Fibroblast of mammary gland (primary cell): Measurements from ENCODE around the gene CDC37.

Experiments
- DNase-seq: peaks from one replicate; pipeline ENCODE4 v3.0.0-alpha.2; 2010; ENCODE audit warnings: low read depth
- H3K4me3 ChIP-seq: 2 replicates; pipeline ENCODE4 v1.5.1; 2011; ENCODE audit warnings: low read depth, mild to moderate bottlenecking, low read length, moderate library complexity; ENCODE audit not compliant: control insufficient read depth
- TF ChIP-seq, protein P1 (sequence below): conservative IDR thresholded peaks from 2 replicates; pipeline ENCODE4 v1.5.1; 2011; ENCODE audit warnings: low read depth, low read length, inconsistent platforms; ENCODE audit not compliant: control insufficient read depth, insufficient read depth

Gene CDC37

DNA sequence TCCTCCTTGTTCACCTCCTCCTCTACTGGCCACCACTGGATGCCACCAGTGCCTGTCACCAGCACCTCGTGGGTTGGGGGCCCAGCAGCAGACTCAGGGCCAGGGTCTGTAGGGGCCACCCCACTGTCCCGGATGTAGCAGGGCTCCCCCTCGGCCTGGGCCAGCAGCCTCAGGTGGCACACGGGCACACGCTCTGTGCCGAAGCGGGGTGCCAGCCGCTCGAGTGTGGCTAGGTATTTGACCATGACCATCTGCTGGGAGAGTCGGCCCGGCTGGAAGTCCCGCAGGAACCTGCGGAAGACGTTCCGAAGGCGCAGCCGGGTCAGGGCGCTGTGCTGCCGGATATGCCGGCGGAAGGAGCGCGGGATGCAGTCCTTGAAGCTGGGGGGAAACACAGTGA lies 37.8 kb downstream of the CDC37 start:
- no peak overlapping the region for H3K4me3 ChIP-seq
- TF ChIP-seq, protein P1, sequence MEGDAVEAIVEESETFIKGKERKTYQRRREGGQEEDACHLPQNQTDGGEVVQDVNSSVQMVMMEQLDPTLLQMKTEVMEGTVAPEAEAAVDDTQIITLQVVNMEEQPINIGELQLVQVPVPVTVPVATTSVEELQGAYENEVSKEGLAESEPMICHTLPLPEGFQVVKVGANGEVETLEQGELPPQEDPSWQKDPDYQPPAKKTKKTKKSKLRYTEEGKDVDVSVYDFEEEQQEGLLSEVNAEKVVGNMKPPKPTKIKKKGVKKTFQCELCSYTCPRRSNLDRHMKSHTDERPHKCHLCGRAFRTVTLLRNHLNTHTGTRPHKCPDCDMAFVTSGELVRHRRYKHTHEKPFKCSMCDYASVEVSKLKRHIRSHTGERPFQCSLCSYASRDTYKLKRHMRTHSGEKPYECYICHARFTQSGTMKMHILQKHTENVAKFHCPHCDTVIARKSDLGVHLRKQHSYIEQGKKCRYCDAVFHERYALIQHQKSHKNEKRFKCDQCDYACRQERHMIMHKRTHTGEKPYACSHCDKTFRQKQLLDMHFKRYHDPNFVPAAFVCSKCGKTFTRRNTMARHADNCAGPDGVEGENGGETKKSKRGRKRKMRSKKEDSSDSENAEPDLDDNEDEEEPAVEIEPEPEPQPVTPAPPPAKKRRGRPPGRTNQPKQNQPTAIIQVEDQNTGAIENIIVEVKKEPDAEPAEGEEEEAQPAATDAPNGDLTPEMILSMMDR = no peak
- DNase-seq = no peak

DNA sequence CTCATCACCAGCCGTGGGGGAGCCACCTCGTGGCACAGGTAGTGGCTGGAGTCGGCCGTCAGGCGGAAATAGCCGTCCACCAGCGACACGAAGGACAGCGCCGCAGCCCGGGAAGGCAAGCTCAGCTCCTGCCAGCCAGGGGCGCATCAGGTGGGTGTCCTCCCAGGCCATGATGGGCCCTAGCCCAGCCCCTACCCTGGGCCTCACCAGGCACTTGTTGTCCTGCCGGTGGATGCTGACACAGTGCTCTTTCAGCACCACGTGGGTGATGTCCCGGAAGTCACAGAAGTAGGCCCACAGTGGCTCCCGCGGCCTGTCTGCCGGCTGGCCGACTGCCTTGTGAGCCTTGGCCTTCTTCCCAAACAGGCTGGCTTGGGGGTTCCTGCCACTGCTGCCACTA lies 38.7 kb downstream of the CDC37 start:
- TF ChIP-seq, protein P1 = no peak
- H3K4me3 ChIP-seq = no peak overlapping the region
- DNase-seq = no peak

DNA sequence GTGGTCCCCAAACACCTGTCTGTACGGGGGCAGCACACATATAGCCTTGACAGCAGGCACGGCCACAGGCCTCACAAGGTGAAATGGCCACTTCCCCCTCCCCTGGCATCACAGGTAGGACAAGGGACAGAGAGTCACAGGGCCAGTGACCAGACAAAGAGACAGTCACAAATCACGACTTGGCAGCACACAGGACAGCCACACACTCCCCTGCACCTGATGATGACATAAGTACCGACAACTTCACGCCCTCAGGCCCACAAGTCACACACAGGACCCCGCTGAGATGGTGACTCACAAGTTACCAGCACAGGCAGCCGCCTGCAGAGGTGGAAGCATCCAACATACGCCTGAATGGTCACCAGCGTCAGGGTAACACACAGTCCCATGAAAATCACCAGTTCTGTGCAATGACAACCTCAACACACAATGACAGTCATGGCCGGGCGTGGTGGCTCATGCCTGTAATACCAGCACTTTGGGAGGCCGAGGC lies 39.5 kb downstream of the CDC37 start:
- H3K4me3 ChIP-seq = no peak overlapping the region
- TF ChIP-seq, protein P1 = no peak
- DNase-seq = no peak

DNA sequence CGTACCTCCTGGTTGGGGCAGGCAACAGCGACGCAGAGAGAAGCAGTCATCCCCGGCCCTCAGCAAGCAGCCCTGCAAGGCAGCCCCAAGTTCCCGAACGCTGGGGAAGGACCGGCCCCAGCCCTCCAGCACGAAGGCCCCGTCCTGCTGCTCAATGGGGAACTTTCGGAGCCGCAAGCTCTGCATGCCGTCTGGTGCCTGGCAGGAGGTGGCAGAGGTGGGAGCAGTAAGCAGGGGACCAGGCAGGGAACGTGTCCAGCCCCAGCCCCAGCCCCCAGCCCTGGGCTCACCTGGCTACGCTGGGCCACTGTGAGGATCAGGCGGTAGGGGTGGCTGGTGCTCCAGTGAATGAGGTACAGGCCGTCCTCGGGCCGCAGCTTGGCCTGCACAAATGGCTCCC lies 41.1 kb downstream of the CDC37 start:
- no peak overlapping the region for H3K4me3 ChIP-seq
- no peak for DNase-seq
- TF ChIP-seq, protein P1 = no peak

DNA sequence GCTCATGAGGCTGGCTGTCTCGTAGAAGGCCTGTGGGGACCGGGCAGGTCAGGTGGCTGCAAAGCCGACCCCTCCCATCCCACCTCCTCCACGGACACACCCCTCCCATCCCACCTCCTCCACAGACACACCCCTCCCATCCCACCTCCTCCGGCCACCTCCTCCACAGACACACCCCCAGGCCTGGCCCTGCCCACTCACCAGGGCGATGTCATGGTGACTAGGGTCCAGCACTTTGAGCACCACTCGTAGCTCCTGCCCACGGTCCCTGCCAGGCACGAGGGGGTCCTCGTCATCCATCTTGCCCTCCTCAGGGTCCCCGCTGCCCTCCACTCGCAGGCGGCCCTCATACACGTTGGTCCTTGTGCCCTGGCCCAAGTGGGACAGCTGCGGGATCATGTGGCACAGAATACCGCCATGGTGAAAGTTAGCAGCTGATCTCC lies 41.8 kb downstream of the CDC37 start:
- H3K4me3 ChIP-seq = no peak overlapping the region
- TF ChIP-seq, protein P1 = no peak
- no peak for DNase-seq

DNA sequence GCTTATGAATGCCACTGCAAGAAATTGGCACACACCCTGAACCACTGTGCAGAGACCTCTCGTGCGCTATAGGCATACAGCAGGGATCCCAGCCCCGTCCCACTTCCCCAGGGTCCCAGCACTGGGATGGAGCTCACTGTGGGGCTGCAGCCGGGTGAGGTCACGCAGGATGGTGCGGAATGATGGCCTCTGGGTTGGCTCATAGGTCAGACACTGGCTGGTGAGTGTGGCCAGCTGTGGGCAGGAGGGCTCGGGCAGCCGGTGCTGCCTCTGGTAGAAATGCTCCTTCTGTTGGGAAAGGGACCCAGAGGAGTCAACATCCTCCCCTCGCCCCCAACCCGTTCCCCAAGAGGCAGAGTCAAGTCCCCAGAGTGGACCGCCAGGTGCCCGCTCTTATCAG lies 46.9 kb downstream of the CDC37 start:
- no peak overlapping the region for H3K4me3 ChIP-seq
- DNase-seq = no peak
- TF ChIP-seq, protein P1 = no peak

DNA sequence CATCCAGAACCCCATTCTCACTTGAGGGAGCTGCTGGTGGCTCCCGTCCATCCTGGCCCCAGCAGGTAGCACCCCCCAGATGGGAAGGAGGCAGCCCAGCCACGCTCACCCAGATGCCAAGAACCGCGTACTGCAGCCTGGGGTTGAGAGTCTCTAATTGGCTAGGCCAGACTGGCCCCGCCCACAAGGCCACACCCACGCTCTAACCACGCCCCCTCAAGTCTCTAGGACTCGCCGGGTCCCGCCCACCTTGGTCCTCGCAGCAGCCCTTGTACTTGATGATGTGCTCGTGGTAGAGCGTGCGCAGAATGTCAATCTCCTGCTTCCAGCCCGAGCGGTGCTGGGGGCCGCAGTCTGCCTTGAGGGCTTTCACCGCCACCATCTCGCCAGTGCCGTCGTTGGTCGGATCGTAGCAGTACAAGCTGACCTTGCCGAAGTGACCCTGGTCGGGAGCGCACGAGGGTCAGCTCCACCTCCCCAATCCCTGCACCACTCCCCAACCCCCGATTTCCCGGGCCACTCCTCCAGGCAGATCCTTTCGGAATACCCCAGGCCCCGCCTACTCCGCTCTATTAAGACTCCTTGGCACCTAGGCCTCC lies 49.5 kb downstream of the CDC37 start:
- TF ChIP-seq, protein P1 = no peak
- H3K4me3 ChIP-seq = no peak overlapping the region
- peak; percentile 41 for DNase-seq
